Astrocyte (in vitro differentiated cells and primary cell): ENCODE results near the gene EFCAB10.
"Not testable (repeated sequence)": the region's sequence is repeated elsewhere in the genome, so short reads cannot be mapped to it uniquely, and the experiment has no call there.

Experiments
- EZH2 ChIP-seq: IDR thresholded peaks from 2 replicates; pipeline ENCODE4 v1.6.1; 2012; ENCODE audit warnings: mild to moderate bottlenecking, low read length, inconsistent platforms; ENCODE audit not compliant: insufficient read depth
- TF ChIP-seq, protein P1 (sequence below): IDR thresholded peaks from 2 replicates; pipeline ENCODE4 v1.5.1; 2011; ENCODE audit warnings: low read depth, mild to moderate bottlenecking, inconsistent platforms, low read length, moderate library complexity; ENCODE audit not compliant: insufficient read depth

DNA sequence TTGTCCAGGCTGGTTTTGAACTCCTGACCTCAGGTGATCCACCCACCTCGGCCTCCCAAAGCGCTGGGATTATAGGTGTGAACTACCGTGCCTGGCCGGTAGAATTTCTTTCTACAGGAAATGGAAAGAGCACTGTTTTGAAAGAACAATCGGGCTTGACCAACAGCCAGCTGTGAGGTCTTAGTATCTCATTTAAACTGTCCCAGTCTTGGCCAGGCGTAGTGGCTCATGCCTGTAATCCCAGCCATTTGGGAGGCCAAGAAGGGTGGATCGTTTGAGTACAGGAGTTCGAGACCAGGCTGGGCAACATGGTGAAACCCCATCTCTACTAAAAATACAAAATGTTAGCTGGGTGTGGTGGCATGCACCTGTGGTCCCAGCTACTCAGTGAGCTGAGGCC, 17.8 kb upstream of the EFCAB10 start:
- TF ChIP-seq, protein P1, sequence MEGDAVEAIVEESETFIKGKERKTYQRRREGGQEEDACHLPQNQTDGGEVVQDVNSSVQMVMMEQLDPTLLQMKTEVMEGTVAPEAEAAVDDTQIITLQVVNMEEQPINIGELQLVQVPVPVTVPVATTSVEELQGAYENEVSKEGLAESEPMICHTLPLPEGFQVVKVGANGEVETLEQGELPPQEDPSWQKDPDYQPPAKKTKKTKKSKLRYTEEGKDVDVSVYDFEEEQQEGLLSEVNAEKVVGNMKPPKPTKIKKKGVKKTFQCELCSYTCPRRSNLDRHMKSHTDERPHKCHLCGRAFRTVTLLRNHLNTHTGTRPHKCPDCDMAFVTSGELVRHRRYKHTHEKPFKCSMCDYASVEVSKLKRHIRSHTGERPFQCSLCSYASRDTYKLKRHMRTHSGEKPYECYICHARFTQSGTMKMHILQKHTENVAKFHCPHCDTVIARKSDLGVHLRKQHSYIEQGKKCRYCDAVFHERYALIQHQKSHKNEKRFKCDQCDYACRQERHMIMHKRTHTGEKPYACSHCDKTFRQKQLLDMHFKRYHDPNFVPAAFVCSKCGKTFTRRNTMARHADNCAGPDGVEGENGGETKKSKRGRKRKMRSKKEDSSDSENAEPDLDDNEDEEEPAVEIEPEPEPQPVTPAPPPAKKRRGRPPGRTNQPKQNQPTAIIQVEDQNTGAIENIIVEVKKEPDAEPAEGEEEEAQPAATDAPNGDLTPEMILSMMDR, result not testable (repeated sequence)
- not testable (repeated sequence) for TF ChIP-seq EZH2
